Astrocyte (in vitro differentiated cells and primary cell): ENCODE data around the gene SLC12A5.

Experiments used
- EZH2 ChIP-seq: IDR thresholded peaks from 2 replicates; pipeline ENCODE4 v1.6.1; 2012; ENCODE audit warnings: mild to moderate bottlenecking, low read length, inconsistent platforms; ENCODE audit not compliant: insufficient read depth
- TF ChIP-seq, protein P1 (sequence below): IDR thresholded peaks from 2 replicates; pipeline ENCODE4 v1.5.1; 2011; ENCODE audit warnings: low read depth, mild to moderate bottlenecking, inconsistent platforms, low read length, moderate library complexity; ENCODE audit not compliant: insufficient read depth

DNA sequence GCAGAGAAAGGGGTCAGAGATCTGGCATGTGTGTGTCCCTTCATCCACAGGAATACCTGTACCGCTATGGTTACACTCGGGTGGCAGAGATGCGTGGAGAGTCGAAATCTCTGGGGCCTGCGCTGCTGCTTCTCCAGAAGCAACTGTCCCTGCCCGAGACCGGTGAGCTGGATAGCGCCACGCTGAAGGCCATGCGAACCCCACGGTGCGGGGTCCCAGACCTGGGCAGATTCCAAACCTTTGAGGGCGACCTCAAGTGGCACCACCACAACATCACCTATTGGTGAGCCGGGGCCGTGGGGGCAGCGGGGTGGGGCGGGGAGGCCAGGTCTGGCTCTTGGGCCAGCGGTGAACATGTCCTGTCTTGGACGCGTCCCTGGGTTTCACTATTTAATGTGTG lies 19.2 kb upstream of the SLC12A5 start:
- TF ChIP-seq, protein P1, sequence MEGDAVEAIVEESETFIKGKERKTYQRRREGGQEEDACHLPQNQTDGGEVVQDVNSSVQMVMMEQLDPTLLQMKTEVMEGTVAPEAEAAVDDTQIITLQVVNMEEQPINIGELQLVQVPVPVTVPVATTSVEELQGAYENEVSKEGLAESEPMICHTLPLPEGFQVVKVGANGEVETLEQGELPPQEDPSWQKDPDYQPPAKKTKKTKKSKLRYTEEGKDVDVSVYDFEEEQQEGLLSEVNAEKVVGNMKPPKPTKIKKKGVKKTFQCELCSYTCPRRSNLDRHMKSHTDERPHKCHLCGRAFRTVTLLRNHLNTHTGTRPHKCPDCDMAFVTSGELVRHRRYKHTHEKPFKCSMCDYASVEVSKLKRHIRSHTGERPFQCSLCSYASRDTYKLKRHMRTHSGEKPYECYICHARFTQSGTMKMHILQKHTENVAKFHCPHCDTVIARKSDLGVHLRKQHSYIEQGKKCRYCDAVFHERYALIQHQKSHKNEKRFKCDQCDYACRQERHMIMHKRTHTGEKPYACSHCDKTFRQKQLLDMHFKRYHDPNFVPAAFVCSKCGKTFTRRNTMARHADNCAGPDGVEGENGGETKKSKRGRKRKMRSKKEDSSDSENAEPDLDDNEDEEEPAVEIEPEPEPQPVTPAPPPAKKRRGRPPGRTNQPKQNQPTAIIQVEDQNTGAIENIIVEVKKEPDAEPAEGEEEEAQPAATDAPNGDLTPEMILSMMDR = no peak
- no peak for TF ChIP-seq EZH2
